Subcutaneous abdominal adipose tissue (tissue), 5 donors: ENCODE measurements around the gene TNFRSF18.
A peak's percentile ranks its signal among the peaks of the same experiment; 100 is the strongest.

ENCODE experiments used
- H3K27ac ChIP-seq: one replicate; pipeline ENCODE4 v1.7.0; 2013; ENCODE audit warnings: low read depth, mild to moderate bottlenecking, inconsistent platforms, low read length, moderate library complexity
- H3K27me3 ChIP-seq, 5 donors: one replicate each; pipeline ENCODE4 v1.7.0; 2013; ENCODE audit warnings: low read length in 5 of 5, inconsistent platforms in 1 of 5; ENCODE audit not compliant: control insufficient read depth in 5 of 5, insufficient read depth in 4 of 5
- H3K36me3 ChIP-seq, 5 donors: one replicate each; pipeline ENCODE4 v1.7.0; 2013; ENCODE audit warnings: low read length in 5 of 5; ENCODE audit not compliant: control insufficient read depth in 5 of 5, insufficient read depth in 5 of 5
- H3K4me1 ChIP-seq, 5 donors: one replicate each; pipeline ENCODE4 v1.7.0; 2013; ENCODE audit warnings: low read length in 5 of 5, mild to moderate bottlenecking in 3 of 5, moderate library complexity in 1 of 5; ENCODE audit not compliant: control insufficient read depth in 5 of 5, insufficient read depth in 5 of 5
- H3K4me3 ChIP-seq, 5 donors: one replicate each; pipeline ENCODE4 v1.7.0; 2013; ENCODE audit warnings: low read length in 5 of 5, low read depth in 1 of 5
- H3K9ac ChIP-seq, 5 donors: one replicate each; pipeline ENCODE4 v1.7.0; 2013; ENCODE audit warnings: low read length in 5 of 5, mild to moderate bottlenecking in 4 of 5, moderate library complexity in 3 of 5
- H3K9me3 ChIP-seq, 5 donors: one replicate each; pipeline ENCODE4 v1.7.0; 2013; ENCODE audit warnings: low read length in 5 of 5; ENCODE audit not compliant: control insufficient read depth in 5 of 5
- donor health status: healthy.
- donor health status: healthy.
- donor health status: healthy.
- donor health status: healthy.
- donor health status: healthy.

TNFRSF18 gene

GRCh38 chr1:1165485-1165884 lies 40.9 kb downstream of the TNFRSF18 start:
- Histone ChIP-seq H3K4me3 (no peak overlapping the region), H3K36me3 (no peaks in the 10 kb centered on the region), H3K27me3 (peaks cover 27 to 58% (median 39%) of the 10 kb centered on the region in 5 donors), H3K4me1 (peaks cover 0 to 36% (median 10%) of the 10 kb centered on the region in 5 donors), H3K27ac (no peak overlapping the region), H3K9ac (no peak overlapping the region), H3K9me3 (no peaks in the 10 kb centered on the region)

- H3K27ac ChIP-seq, result no peak overlapping the region
- H3K4me3 ChIP-seq, result no peak overlapping the region
- no peak overlapping the region for H3K9ac ChIP-seq
- H3K27me3 ChIP-seq, result peaks cover 25 to 54% (median 33%) of the 10 kb centered on the region in 5 donors
- no peaks in the 10 kb centered on the region for H3K9me3 ChIP-seq
- no peaks in the 10 kb centered on the region for H3K36me3 ChIP-seq
- peaks cover 0 to 36% (median 10%) of the 10 kb centered on the region in 5 donors for H3K4me1 ChIP-seq
These were observed 41.5 kb downstream of the TNFRSF18 start for GRCh38 chr1:1164701-1165451.

- Histone ChIP-seq H3K4me1 (peaks cover 0 to 36% (median 10%) of the 10 kb centered on the region in 5 donors), H3K4me3 (no peak overlapping the region), H3K9me3 (no peaks in the 10 kb centered on the region), H3K27me3 (peaks cover 19 to 49% (median 30%) of the 10 kb centered on the region in 5 donors), H3K27ac (no peak overlapping the region), H3K9ac (no peak overlapping the region), H3K36me3 (no peaks in the 10 kb centered on the region)
These were observed 42.1 kb downstream of the TNFRSF18 start for GRCh38 chr1:1164361-1164700.

GRCh38 chr1:1163538-1164070 lies 42.8 kb downstream of the TNFRSF18 start:
- Histone ChIP-seq H3K36me3 (no peaks in the 10 kb centered on the region), H3K4me1 (peaks cover 0 to 40% (median 13%) of the 10 kb centered on the region in 5 donors), H3K9ac (no peak overlapping the region), H3K4me3 (no peak overlapping the region), H3K27me3 (peaks cover 18 to 45% (median 30%) of the 10 kb centered on the region in 5 donors), H3K27ac (no peak overlapping the region), H3K9me3 (no peaks in the 10 kb centered on the region)

GRCh38 chr1:1162597-1163537 lies 43.5 kb downstream of the TNFRSF18 start:
- no peak overlapping the region for H3K9ac ChIP-seq
- no peaks in the 10 kb centered on the region for H3K9me3 ChIP-seq
- H3K27ac ChIP-seq, result no peak overlapping the region
- no peaks in the 10 kb centered on the region for H3K36me3 ChIP-seq
- no peak overlapping the region for H3K4me3 ChIP-seq
- peaks cover 18 to 41% (median 27%) of the 10 kb centered on the region in 5 donors for H3K27me3 ChIP-seq
- H3K4me1 ChIP-seq, result peaks cover 0 to 47% (median 20%) of the 10 kb centered on the region in 5 donors

GRCh38 chr1:1161683-1162079 lies 44.7 kb downstream of the TNFRSF18 start:
- Histone ChIP-seq H3K36me3 (no peaks in the 10 kb centered on the region), H3K9ac (no peak overlapping the region), H3K9me3 (no peaks in the 10 kb centered on the region), H3K4me1 (peaks cover 0 to 40% (median 25%) of the 10 kb centered on the region in 5 donors), H3K4me3 (no peak overlapping the region), H3K27ac (no peak overlapping the region), H3K27me3 (peaks cover 11 to 38% (median 27%) of the 10 kb centered on the region in 5 donors)

- H3K4me3 ChIP-seq, result no peak overlapping the region
- no peak overlapping the region for H3K9ac ChIP-seq
- no peak overlapping the region for H3K27ac ChIP-seq
- no peaks in the 10 kb centered on the region for H3K36me3 ChIP-seq
- no peaks in the 10 kb centered on the region for H3K9me3 ChIP-seq
- peaks cover 0 to 37% (median 24%) of the 10 kb centered on the region in 5 donors for H3K4me1 ChIP-seq
- peaks cover 11 to 37% (median 27%) of the 10 kb centered on the region in 5 donors for H3K27me3 ChIP-seq
These were observed 45.2 kb downstream of the TNFRSF18 start for GRCh38 chr1:1161078-1161682.

- Histone ChIP-seq H3K27me3 (peaks cover 8 to 30% (median 21%) of the 10 kb centered on the region in 5 donors), H3K9ac (no peak overlapping the region), H3K4me3 (no peak overlapping the region), H3K27ac (no peak overlapping the region), H3K36me3 (no peaks in the 10 kb centered on the region), H3K4me1 (peaks cover 0 to 29% (median 19%) of the 10 kb centered on the region in 5 donors), H3K9me3 (no peaks in the 10 kb centered on the region)
These were observed 46.0 kb downstream of the TNFRSF18 start for GRCh38 chr1:1160281-1160930.

GRCh38 chr1:1157914-1158710 lies 48.3 kb downstream of the TNFRSF18 start:
- H3K9ac ChIP-seq, result peak overlapping the region in 4 of 5 donors; percentile 80 to 92 (median 86)
- H3K27ac ChIP-seq, result peak overlapping the region; percentile 82
- H3K4me3 ChIP-seq, result peak overlapping the region in 4 of 5 donors; percentile 68 to 82 (median 76)
- no peaks in the 10 kb centered on the region for H3K9me3 ChIP-seq
- peaks cover 0 to 26% (median 15%) of the 10 kb centered on the region in 5 donors for H3K4me1 ChIP-seq
- H3K27me3 ChIP-seq, result peaks cover 0 to 15% (median 5%) of the 10 kb centered on the region in 5 donors
- H3K36me3 ChIP-seq, result no peaks in the 10 kb centered on the region
